WTC11 (cell line): ENCODE measurements around the gene AKR1C4. TPM values are rescaled to one million over a fixed set of nuclear protein-coding genes. Genes with fewer than 3 reads are reported as not detected.

ENCODE experiments used
- ATAC-seq: fragments of 200-7000 bp; cut with Tn5 transposase; 2 replicates; pipeline ENCODE4 v1.10.0; 2021; ENCODE audit warnings: mild to moderate bottlenecking, moderate library complexity
- CTCF ChIA-PET: fragments of 300-600 bp; sonication (Branson Sonifier 250); formaldehyde crosslinking; loops from one replicate; lab custom pipeline; 2021; ENCODE audit warnings: antibody characterized with exemption; lab: Charles Lee
- POLR2A ChIA-PET: fragments of 350-600 bp; sonication (Branson Sonifier 250); formaldehyde crosslinking; loops from one replicate; lab custom pipeline; 2021; ENCODE audit warnings: antibody characterized with exemption; lab: Charles Lee
- DNase-seq: peaks from one replicate; pipeline ENCODE4 v3.0.0; 2021; ENCODE audit warnings: low spot score
- H3K27ac Mint-ChIP-seq: 2 replicates; pipeline ENCODE4 v1.8.0; 2021; ENCODE audit warnings: mixed read lengths
- H3K27me3 Mint-ChIP-seq: 2 replicates; pipeline ENCODE4 v1.8.0; 2021; ENCODE audit warnings: low read depth, mild to moderate bottlenecking, moderate library complexity, mixed read lengths
- H3K36me3 Mint-ChIP-seq: 2 replicates; pipeline ENCODE4 v1.8.0; 2021; ENCODE audit warnings: mixed read lengths
- H3K4me1 Mint-ChIP-seq: 2 replicates; pipeline ENCODE4 v1.8.0; 2022; ENCODE audit warnings: mixed read lengths
- H3K4me3 Mint-ChIP-seq: 2 replicates; pipeline ENCODE4 v1.8.0; 2021; ENCODE audit warnings: mild to moderate bottlenecking, moderate library complexity, mixed read lengths
- H3K9me3 Mint-ChIP-seq: 2 replicates; pipeline ENCODE4 v1.8.0; 2021; ENCODE audit warnings: mixed read lengths
- CREM ChIP-seq: sonication (generic); formaldehyde crosslinking; IDR thresholded peaks from 2 replicates; pipeline ENCODE4 v1.8.1; 2022; ENCODE audit warnings: mild to moderate bottlenecking, missing genetic modification reagents, moderate library complexity
- ESRRA ChIP-seq: sonication (generic); formaldehyde crosslinking; IDR thresholded peaks from 2 replicates; pipeline ENCODE4 v1.8.1; 2022; ENCODE audit warnings: mild to moderate bottlenecking, missing genetic modification reagents, borderline replicate concordance
- HMGA2 ChIP-seq: fragments of 250-450 bp; sonication (Bioruptor Pico); IDR thresholded peaks from 2 replicates; pipeline ENCODE4 v1.4.0; 2021; ENCODE audit warnings: mild to moderate bottlenecking, moderate library complexity
- MXD4 ChIP-seq: fragments of 250-450 bp; sonication (Bioruptor Pico); IDR thresholded peaks from 2 replicates; pipeline ENCODE4 v1.8.0; 2021; ENCODE audit warnings: mild to moderate bottlenecking, moderate library complexity, borderline replicate concordance
- MYBL2 ChIP-seq: sonication (generic); formaldehyde crosslinking; IDR thresholded peaks from 2 replicates; pipeline ENCODE4 v1.8.1; 2023; ENCODE audit warnings: mild to moderate bottlenecking, moderate library complexity, missing genetic modification reagents
- NR2C2 ChIP-seq: sonication (generic); formaldehyde crosslinking; IDR thresholded peaks from 2 replicates; pipeline ENCODE4 v1.8.0; 2022; ENCODE audit warnings: mild to moderate bottlenecking, missing genetic modification reagents
- PRDM15 ChIP-seq: sonication (generic); formaldehyde crosslinking; IDR thresholded peaks from 2 replicates; pipeline ENCODE4 v1.8.0; 2022; ENCODE audit warnings: missing genetic modification reagents
- PREB ChIP-seq: sonication (generic); formaldehyde crosslinking; IDR thresholded peaks from 2 replicates; pipeline ENCODE4 v1.8.1; 2022; ENCODE audit warnings: mild to moderate bottlenecking, missing genetic modification reagents, moderate library complexity, borderline replicate concordance
- RELA ChIP-seq: sonication (generic); formaldehyde crosslinking; IDR thresholded peaks from 2 replicates; pipeline ENCODE4 v1.8.1; 2022; ENCODE audit warnings: missing genetic modification reagents, mild to moderate bottlenecking, borderline replicate concordance
- SOX15 ChIP-seq: fragments of 250-450 bp; sonication (Bioruptor Pico); IDR thresholded peaks from 2 replicates; pipeline ENCODE4 v1.9.0; 2021; ENCODE audit warnings: mild to moderate bottlenecking
- TEAD1 ChIP-seq: sonication (generic); formaldehyde crosslinking; IDR thresholded peaks from 2 replicates; pipeline ENCODE4 v1.8.0; 2022; ENCODE audit warnings: mild to moderate bottlenecking, missing genetic modification reagents
- ZMAT4 ChIP-seq: fragments of 250-450 bp; sonication (Bioruptor Pico); IDR thresholded peaks from 2 replicates; pipeline ENCODE4 v1.9.0; 2021; ENCODE audit warnings: mild to moderate bottlenecking
- ZNF219 ChIP-seq: sonication (generic); formaldehyde crosslinking; IDR thresholded peaks from 2 replicates; pipeline ENCODE4 v1.8.0; 2023; ENCODE audit warnings: missing genetic modification reagents, mild to moderate bottlenecking, borderline replicate concordance
- ZNF232 ChIP-seq: sonication (generic); formaldehyde crosslinking; IDR thresholded peaks from 2 replicates; pipeline ENCODE4 v1.8.0; 2022; ENCODE audit warnings: mild to moderate bottlenecking, missing genetic modification reagents
- ZNF416 ChIP-seq: fragments of 250-450 bp; sonication (Bioruptor Pico); IDR thresholded peaks from 2 replicates; pipeline ENCODE4 v1.9.0; 2021; ENCODE audit warnings: mild to moderate bottlenecking, inconsistent platforms
- ZNF423 ChIP-seq: fragments of 250-450 bp; sonication (Bioruptor Pico); IDR thresholded peaks from 2 replicates; pipeline ENCODE4 v2.1.2; 2022; ENCODE audit warnings: mild to moderate bottlenecking, moderate library complexity
- ZNF512 ChIP-seq: sonication (generic); formaldehyde crosslinking; IDR thresholded peaks from 2 replicates; pipeline ENCODE4 v1.8.1; 2022; ENCODE audit warnings: missing genetic modification reagents, borderline replicate concordance
- total RNA-seq: library from RNA; stranded (reverse); gene quantifications from 3 replicates; pipeline ENCODE4 v1.2.3, GENCODE V29; 2021
- TF ChIP-seq, protein P1 (sequence below): sonication (generic); formaldehyde crosslinking; IDR thresholded peaks from 2 replicates; pipeline ENCODE4 v1.8.1; 2023; ENCODE audit warnings: mild to moderate bottlenecking, missing genetic modification reagents, moderate library complexity
- TF ChIP-seq, protein P2 (sequence below): fragments of 250-450 bp; sonication (Bioruptor Pico); IDR thresholded peaks from 2 replicates; pipeline ENCODE4 v2.1.2; 2022; ENCODE audit warnings: mild to moderate bottlenecking, moderate library complexity

Gene AKR1C4
- total RNA-seq, 1 experiment from 2014 or later = not detected

DNA sequence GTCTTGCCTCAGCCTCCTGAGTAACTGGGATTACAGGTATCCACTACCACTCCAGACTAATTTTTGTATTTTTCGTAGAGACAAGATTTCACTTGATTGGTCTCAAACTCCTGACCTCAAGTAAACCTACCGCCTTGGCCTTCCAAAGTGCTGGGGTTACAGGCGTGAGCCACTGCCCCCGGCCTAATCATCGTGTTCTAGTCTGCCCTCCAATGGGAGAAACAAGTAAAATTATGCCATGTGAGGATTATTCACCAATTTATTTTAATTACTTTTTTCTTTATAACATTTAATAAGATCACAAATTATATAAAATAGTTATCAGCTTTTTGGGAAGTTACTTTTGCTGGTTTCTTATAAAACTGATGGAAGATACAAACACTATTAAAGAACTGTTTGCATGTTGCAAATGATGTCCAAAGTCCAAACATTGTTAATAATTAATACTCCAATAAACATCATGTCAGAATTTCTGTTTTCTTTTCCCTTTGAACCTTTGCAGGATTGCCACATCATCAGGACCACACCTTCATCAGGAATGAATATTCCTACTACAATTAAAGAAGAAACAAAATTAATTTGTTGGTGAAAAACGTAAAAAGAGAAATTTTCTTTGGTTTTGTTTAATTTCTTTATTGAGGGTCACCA is 786 bp upstream of the AKR1C4 start:
- ChIA-PET POLR2A (no interaction called here), CTCF (no interaction called here)
- Mint-ChIP-seq H3K27ac (no peak overlapping the region), H3K27me3 (no peaks in the 10 kb centered on the region), H3K4me1 (peaks cover 6% of the 10 kb centered on the region), H3K36me3 (no peaks in the 10 kb centered on the region), H3K4me3 (no peak overlapping the region), H3K9me3 (no peaks in the 10 kb centered on the region)
- DNase-seq (no peak), ATAC-seq (no peak)
- TF ChIP-seq ZNF219 (no peak), ZMAT4 (CRISPR knock-in tag) (no peak), CREM (CRISPR knock-in tag) (no peak), ZNF232 (no peak), SOX15 (CRISPR knock-in tag) (no peak), HMGA2 (no peak), RELA (CRISPR knock-in tag) (no peak), NR2C2 (no peak), TEAD1 (CRISPR knock-in tag) (no peak), ESRRA (CRISPR knock-in tag) (no peak)
- TF ChIP-seq, protein P1, sequence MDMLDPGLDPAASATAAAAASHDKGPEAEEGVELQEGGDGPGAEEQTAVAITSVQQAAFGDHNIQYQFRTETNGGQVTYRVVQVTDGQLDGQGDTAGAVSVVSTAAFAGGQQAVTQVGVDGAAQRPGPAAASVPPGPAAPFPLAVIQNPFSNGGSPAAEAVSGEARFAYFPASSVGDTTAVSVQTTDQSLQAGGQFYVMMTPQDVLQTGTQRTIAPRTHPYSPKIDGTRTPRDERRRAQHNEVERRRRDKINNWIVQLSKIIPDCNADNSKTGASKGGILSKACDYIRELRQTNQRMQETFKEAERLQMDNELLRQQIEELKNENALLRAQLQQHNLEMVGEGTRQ (CRISPR knock-in tag) = no peak
- TF ChIP-seq, protein P2, sequence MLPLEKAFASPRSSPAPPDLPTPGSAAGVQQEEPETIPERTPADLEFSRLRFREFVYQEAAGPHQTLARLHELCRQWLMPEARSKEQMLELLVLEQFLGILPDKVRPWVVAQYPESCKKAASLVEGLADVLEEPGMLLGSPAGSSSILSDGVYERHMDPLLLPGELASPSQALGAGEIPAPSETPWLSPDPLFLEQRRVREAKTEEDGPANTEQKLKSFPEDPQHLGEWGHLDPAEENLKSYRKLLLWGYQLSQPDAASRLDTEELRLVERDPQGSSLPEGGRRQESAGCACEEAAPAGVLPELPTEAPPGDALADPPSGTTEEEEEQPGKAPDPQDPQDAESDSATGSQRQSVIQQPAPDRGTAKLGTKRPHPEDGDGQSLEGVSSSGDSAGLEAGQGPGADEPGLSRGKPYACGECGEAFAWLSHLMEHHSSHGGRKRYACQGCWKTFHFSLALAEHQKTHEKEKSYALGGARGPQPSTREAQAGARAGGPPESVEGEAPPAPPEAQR = no peak

- ATAC-seq (no peak), DNase-seq (no peak)
- Mint-ChIP-seq H3K9me3 (peaks cover 22% of the 10 kb centered on the region), H3K27me3 (no peaks in the 10 kb centered on the region), H3K36me3 (no peaks in the 10 kb centered on the region), H3K4me3 (no peak overlapping the region), H3K4me1 (peaks cover 6% of the 10 kb centered on the region), H3K27ac (no peak overlapping the region)
- POLR2A ChIA-PET = no interaction called here
- CTCF ChIA-PET = no interaction called here
- TF ChIP-seq ZNF423 (CRISPR knock-in tag) (no peak), PRDM15 (CRISPR knock-in tag) (no peak), ZNF512 (CRISPR knock-in tag) (no peak), HMGA2 (no peak), MYBL2 (CRISPR knock-in tag) (no peak), PREB (no peak), ZNF416 (CRISPR knock-in tag) (no peak), MXD4 (CRISPR knock-in tag) (no peak)
These were observed 1.7 kb downstream of the AKR1C4 start for GRCh38 chr10:5198386-5198785.
